PC-9 (cell line): ENCODE data around the gene EPSTI1. TPM values are rescaled to one million over a fixed set of nuclear protein-coding genes. Genes with fewer than 3 reads are reported as not detected.

Source experiments
- BruUV-seq: library from RNA; stranded (reverse); fragments of 400-500 nt; replicated peaks from 2 replicates; lab custom pipeline; 2021; lab: Mats Ljungman, UMichigan
- CTCF ChIA-PET: fragments of 300-600 bp; sonication (Branson Sonifier 250); formaldehyde crosslinking; loops from one replicate; lab custom pipeline; 2022; ENCODE audit warnings: antibody characterized with exemption; lab: Charles Lee
- POLR2A ChIA-PET: fragments of 300-600 bp; sonication (Branson Sonifier 250); formaldehyde crosslinking; loops from one replicate; lab custom pipeline; 2022; ENCODE audit warnings: antibody characterized with exemption; ENCODE audit not compliant: unreplicated experiment; lab: Charles Lee
- DNase-seq, 2 experiments: peaks; one replicate each; pipeline versions ENCODE4 v3.0.0 to v3.0.0-alpha.2; 2015 to 2022; ENCODE audit warnings: mixed read lengths in 1 of 2
- H2AFZ ChIP-seq: fragments of 200-600 bp; sonication (generic); 2 replicates; pipeline ENCODE4 v1.8.1; 2017; ENCODE audit warnings: antibody characterized with exemption
- H3F3A ChIP-seq: fragments of 200-600 bp; sonication (generic); 2 replicates; pipeline ENCODE4 v1.8.1; 2017; ENCODE audit warnings: antibody characterized with exemption, mild to moderate bottlenecking, low read depth; ENCODE audit not compliant: insufficient read depth
- H3K27ac ChIP-seq: fragments of 200-600 bp; sonication (generic); 2 replicates; pipeline ENCODE4 v1.6.1; 2016; ENCODE audit warnings: mixed run types
- H3K27me3 ChIP-seq: fragments of 200-600 bp; sonication (generic); 2 replicates; pipeline ENCODE4 v1.6.1; 2016; ENCODE audit warnings: low read depth, mixed run types; ENCODE audit not compliant: insufficient read depth
- H3K36me3 ChIP-seq: fragments of 200-600 bp; sonication (generic); 2 replicates; pipeline ENCODE4 v1.6.1; 2016; ENCODE audit warnings: low read depth, mixed run types
- H3K4me1 ChIP-seq: fragments of 200-600 bp; sonication (generic); replicated peaks from 2 replicates; pipeline ENCODE4 v1.6.1; 2016; ENCODE audit warnings: mixed run types; ENCODE audit not compliant: insufficient read depth
- H3K4me2 ChIP-seq: fragments of 200-600 bp; sonication (generic); 2 replicates; pipeline ENCODE4 v1.6.1; 2017; ENCODE audit warnings: mixed run types
- H3K4me3 ChIP-seq: fragments of 200-600 bp; sonication (generic); 2 replicates; pipeline ENCODE4 v1.6.1; 2016; ENCODE audit warnings: mixed run types
- H3K79me2 ChIP-seq: fragments of 200-600 bp; sonication (generic); 2 replicates; pipeline ENCODE4 v1.6.1; 2017; ENCODE audit warnings: low read depth, mixed run types
- H3K9me2 ChIP-seq: fragments of 200-600 bp; sonication (generic); 2 replicates; pipeline ENCODE4 v1.8.1; 2017; ENCODE audit warnings: mild to moderate bottlenecking; ENCODE audit not compliant: insufficient read depth
- H3K9me3 ChIP-seq: fragments of 200-600 bp; sonication (generic); 2 replicates; pipeline ENCODE4 v1.8.1; 2016; ENCODE audit warnings: low read depth; ENCODE audit not compliant: insufficient read depth
- H4K20me1 ChIP-seq: fragments of 200-600 bp; sonication (generic); 2 replicates; pipeline ENCODE4 v1.8.1; 2017; ENCODE audit not compliant: insufficient read depth
- CTCF ChIP-seq: fragments of 200-600 bp; sonication (generic); conservative IDR thresholded peaks from 2 replicates; pipeline ENCODE4 v1.6.1; 2017; ENCODE audit warnings: mixed run types, antibody characterized with exemption, mild to moderate bottlenecking, moderate library complexity
- EZH2 ChIP-seq: fragments of 200-600 bp; sonication (generic); IDR thresholded peaks from 2 replicates; pipeline ENCODE4 v1.8.0; 2017; ENCODE audit warnings: antibody characterized with exemption, low read depth
- intact Hi-C: fragments of 100-400 bp; cut with micrococcal nuclease; formaldehyde crosslinking; loops from one replicate; pipeline ENCODE4 v1.10.0; 2022; ENCODE audit not compliant: unreplicated experiment
- total RNA-seq: library from RNA; stranded (reverse); gene quantifications from 2 replicates; pipeline ENCODE4 v1.2.3, GENCODE V29; 2021

EPSTI1 gene
- total RNA-seq, 1 experiment from 2014 or later, result 3.4 TPM

DNA sequence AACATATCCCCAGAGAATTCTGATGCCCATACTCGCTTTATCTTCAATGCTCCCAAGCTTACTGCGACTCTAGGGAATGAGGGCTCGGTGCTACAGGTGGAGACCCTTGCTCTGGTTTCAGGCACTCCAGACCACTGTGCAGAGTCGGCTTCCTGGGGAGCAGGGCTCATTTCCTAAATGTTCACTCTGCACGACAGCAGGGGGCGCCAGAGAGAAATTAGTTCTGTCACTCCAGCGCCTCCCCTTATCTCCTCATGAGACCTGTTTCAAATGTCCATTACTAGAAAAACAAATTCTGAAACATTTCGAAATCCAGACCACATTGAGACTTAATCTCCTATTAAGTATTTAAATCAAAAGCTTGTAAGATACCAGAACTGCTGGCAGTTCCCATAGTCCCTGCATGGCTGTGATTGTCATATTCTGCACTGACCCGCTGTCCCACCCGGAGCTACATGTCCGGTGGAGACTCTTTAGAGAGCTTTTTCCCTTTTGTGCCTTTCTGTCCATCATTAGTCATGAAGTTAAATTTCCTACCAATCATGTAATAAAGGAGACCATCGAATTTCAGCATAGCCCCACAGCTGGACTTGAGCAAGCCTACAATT, 22.4 kb downstream of the EPSTI1 start:
- POLR2A ChIA-PET, result no interaction called here
- Histone ChIP-seq H3K4me2 (no peak overlapping the region), H3K4me1 (no peaks in the 10 kb centered on the region), H3K36me3 (no peaks in the 10 kb centered on the region), H2AFZ (no peak overlapping the region), H3K27me3 (no peaks in the 10 kb centered on the region), H3F3A (no peaks in the 10 kb centered on the region), H3K27ac (no peak overlapping the region), H3K4me3 (no peak overlapping the region), H3K79me2 (no peaks in the 10 kb centered on the region), H4K20me1 (no peaks in the 10 kb centered on the region), H3K9me2 (no peaks in the 10 kb centered on the region), H3K9me3 (no peaks in the 10 kb centered on the region)
- intact Hi-C loops, result loop anchor here (1.0 to 10.0 kb wide), 6 partner anchors 58 to 905 kb away; partner anchors contain the start of genes CCDC122 and LACC1
- BruUV-seq, result no TSS peak
- TF ChIP-seq CTCF (peak; percentile 75), EZH2 (no peak)
- CTCF ChIA-PET, result interaction anchor here (0.6 kb wide), 2 partner anchors 73 to 88 kb away, joined by 3 to 4 read pairs; no protein-coding TSS in a partner anchor
- peak in 1 of 2 experiments; percentile 57 for DNase-seq

DNA sequence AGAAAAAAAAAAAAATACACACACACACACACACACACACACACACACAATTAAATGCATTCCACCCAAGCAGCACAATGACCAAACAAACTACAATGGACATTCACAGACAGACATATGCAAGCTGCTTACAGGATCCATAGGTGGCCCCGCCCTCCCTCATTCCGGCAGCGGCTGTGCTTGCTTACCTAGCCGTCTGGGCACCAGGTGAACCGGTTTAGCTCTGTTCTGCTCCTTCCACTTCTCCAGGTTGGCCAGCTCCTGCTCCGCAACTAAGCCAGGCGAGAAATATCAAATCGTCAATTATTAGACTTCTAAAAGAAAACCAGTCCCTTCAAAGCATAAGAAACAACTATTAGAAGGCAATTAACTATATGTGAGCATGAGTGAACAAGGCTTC, 23.1 kb downstream of the EPSTI1 start:
- H3K27ac ChIP-seq, result no peak overlapping the region
- H4K20me1 ChIP-seq, result no peaks in the 10 kb centered on the region
- H3K4me2 ChIP-seq, result no peak overlapping the region
- BruUV-seq, result no TSS peak
- ChIA-PET CTCF (interaction anchor here (0.6 to 0.8 kb wide), 4 partner anchors 24 to 185 kb away, joined by 3 to 9 read pairs (median 6); no protein-coding TSS in a partner anchor), POLR2A (interaction anchor here (0.7 kb wide), 1 partner anchor 282 kb away, joined by 4 read pairs; no protein-coding TSS in a partner anchor)
- H3K9me2 ChIP-seq, result no peaks in the 10 kb centered on the region
- H3K4me3 ChIP-seq, result no peak overlapping the region
- DNase-seq, result peak in 1 of 2 experiments; percentile 73
- H3K4me1 ChIP-seq, result no peaks in the 10 kb centered on the region
- no peaks in the 10 kb centered on the region for H3F3A ChIP-seq
- H3K36me3 ChIP-seq, result no peaks in the 10 kb centered on the region
- no peaks in the 10 kb centered on the region for H3K79me2 ChIP-seq
- no peaks in the 10 kb centered on the region for H3K27me3 ChIP-seq
- TF ChIP-seq CTCF (no peak), EZH2 (no peak)
- H2AFZ ChIP-seq, result no peak overlapping the region
- H3K9me3 ChIP-seq, result no peaks in the 10 kb centered on the region
- intact Hi-C loops, result loop anchor here (1.0 to 10.0 kb wide), 5 partner anchors 77 to 906 kb away; partner anchors contain the start of genes CCDC122 and LACC1

- no peaks in the 10 kb centered on the region for H3K79me2 ChIP-seq
- ChIA-PET CTCF (no interaction called here), POLR2A (interaction anchor here (0.6 kb wide), 1 partner anchor 742 kb away, joined by 3 read pairs; no protein-coding TSS in a partner anchor)
- H3K9me2 ChIP-seq, result no peaks in the 10 kb centered on the region
- no peak overlapping the region for H3K4me2 ChIP-seq
- H4K20me1 ChIP-seq, result no peaks in the 10 kb centered on the region
- H3F3A ChIP-seq, result no peaks in the 10 kb centered on the region
- TF ChIP-seq CTCF (no peak), EZH2 (no peak)
- H3K27ac ChIP-seq, result no peak overlapping the region
- no peaks in the 10 kb centered on the region for H3K4me1 ChIP-seq
- no peaks in the 10 kb centered on the region for H3K36me3 ChIP-seq
- no peak overlapping the region for H3K4me3 ChIP-seq
- intact Hi-C loops, result loop anchor here (2.0 to 10.0 kb wide), 3 partner anchors 75 to 907 kb away; partner anchors contain the start of genes CCDC122 and LACC1
- no TSS peak for BruUV-seq
- H3K27me3 ChIP-seq, result no peaks in the 10 kb centered on the region
- no peak overlapping the region for H2AFZ ChIP-seq
- no peak for DNase-seq
- H3K9me3 ChIP-seq, result no peaks in the 10 kb centered on the region
These were observed 24.4 kb downstream of the EPSTI1 start for GRCh38 chr13:42967660-42968059.
